Endothelial cell (in vitro differentiated cells): ENCODE results near the gene HSD3B1. TPM values are rescaled to one million over a fixed set of nuclear protein-coding genes. Genes with fewer than 3 reads are reported as not detected.
"Not testable (repeated sequence)": the region's sequence is repeated elsewhere in the genome, so short reads cannot be mapped to it uniquely, and the experiment has no call there.

Experiments
- DNase-seq: peaks from one replicate; pipeline ENCODE4 v3.0.0; 2021; ENCODE audit warnings: low spot score
- H3K27ac Mint-ChIP-seq: one replicate; pipeline ENCODE4 v1.8.0; 2021; ENCODE audit warnings: mixed read lengths, inconsistent platforms; ENCODE audit not compliant: unreplicated experiment
- H3K27me3 Mint-ChIP-seq: one replicate; pipeline ENCODE4 v1.8.0; 2021; ENCODE audit warnings: mild to moderate bottlenecking, moderate library complexity, mixed read lengths, inconsistent platforms; ENCODE audit not compliant: unreplicated experiment
- H3K36me3 Mint-ChIP-seq: one replicate; pipeline ENCODE4 v1.8.0; 2021; ENCODE audit warnings: mild to moderate bottlenecking, low read depth, mixed read lengths, inconsistent platforms; ENCODE audit not compliant: unreplicated experiment
- H3K4me1 Mint-ChIP-seq: one replicate; pipeline ENCODE4 v1.8.0; 2021; ENCODE audit warnings: mild to moderate bottlenecking, mixed read lengths, inconsistent platforms; ENCODE audit not compliant: unreplicated experiment
- H3K4me3 Mint-ChIP-seq: one replicate; pipeline ENCODE4 v1.8.0; 2021; ENCODE audit warnings: mild to moderate bottlenecking, mixed read lengths, inconsistent platforms; ENCODE audit not compliant: unreplicated experiment
- H3K9me3 Mint-ChIP-seq: one replicate; pipeline ENCODE4 v1.8.0; 2021; ENCODE audit warnings: mixed read lengths, inconsistent platforms; ENCODE audit not compliant: unreplicated experiment
- CTCF ChIP-seq: fragments of 200-600 bp; sonication (generic); IDR thresholded peaks from one replicate; pipeline ENCODE4 v1.5.0; 2021; ENCODE audit warnings: antibody characterized with exemption; ENCODE audit not compliant: unreplicated experiment
- total RNA-seq: library from RNA; stranded (reverse); fragmentation: NEBNext Ultra II Directional; extraction: Animal tissue kit (Norgen Biotek cat#: 25700); gene quantifications from one replicate; pipeline ENCODE4 v1.2.1, GENCODE V29; 2021; ENCODE audit not compliant: unreplicated experiment

HSD3B1 gene
- total RNA-seq, 1 donor from 2014 or later: not detected

GRCh38 chr1:119549719-119550132 is 42.7 kb downstream of the HSD3B1 start:
- Mint-ChIP-seq H3K36me3 (no peaks in the 10 kb centered on the region), H3K27ac (no peak overlapping the region), H3K9me3 (no peaks in the 10 kb centered on the region), H3K4me3 (no peak overlapping the region), H3K27me3 (peaks cover 2% of the 10 kb centered on the region), H3K4me1 (peaks cover 6% of the 10 kb centered on the region)
- peak; percentile 77 for DNase-seq
- peak; percentile 29 for TF ChIP-seq CTCF

- Mint-ChIP-seq H3K9me3 (no peaks in the 10 kb centered on the region), H3K4me1 (peaks cover 6% of the 10 kb centered on the region), H3K4me3 (no peak overlapping the region), H3K27ac (no peak overlapping the region), H3K27me3 (peaks cover 2% of the 10 kb centered on the region), H3K36me3 (no peaks in the 10 kb centered on the region)
- DNase-seq: no peak
- TF ChIP-seq CTCF: no peak
Measured at GRCh38 chr1:119550381-119550780, 43.4 kb downstream of the HSD3B1 start.

- Mint-ChIP-seq H3K4me1 (peaks cover 6% of the 10 kb centered on the region), H3K36me3 (no peaks in the 10 kb centered on the region), H3K9me3 (no peaks in the 10 kb centered on the region), H3K27me3 (peaks cover 2% of the 10 kb centered on the region), H3K4me3 (no peak overlapping the region), H3K27ac (no peak overlapping the region)
- no peak for DNase-seq
- no peak for TF ChIP-seq CTCF
Measured at GRCh38 chr1:119551218-119551617, 44.2 kb downstream of the HSD3B1 start.

GRCh38 chr1:119552656-119553055 is 45.6 kb downstream of the HSD3B1 start:
- H3K27ac Mint-ChIP-seq, H3K4me1 Mint-ChIP-seq: not testable (repeated sequence)

GRCh38 chr1:119553302-119554071 is 46.5 kb downstream of the HSD3B1 start:
- not testable (repeated sequence) for H3K4me1 Mint-ChIP-seq, DNase-seq, H3K27me3 Mint-ChIP-seq, H3K27ac Mint-ChIP-seq, H3K4me3 Mint-ChIP-seq, H3K36me3 Mint-ChIP-seq, H3K9me3 Mint-ChIP-seq

More at GRCh38 chr1:119552656-119553055, 45.6 kb downstream of the HSD3B1 start:
- H3K27me3 Mint-ChIP-seq, DNase-seq, H3K4me3 Mint-ChIP-seq, H3K9me3 Mint-ChIP-seq, H3K36me3 Mint-ChIP-seq: not testable (repeated sequence)

GRCh38 chr1:119554183-119554582 is 47.2 kb downstream of the HSD3B1 start:
- DNase-seq: no peak
- H3K4me1 Mint-ChIP-seq: peaks cover 6% of the 10 kb centered on the region
- no peaks in the 10 kb centered on the region for H3K36me3 Mint-ChIP-seq
- no peaks in the 10 kb centered on the region for H3K27me3 Mint-ChIP-seq
- no peak overlapping the region for H3K4me3 Mint-ChIP-seq
- no peak for TF ChIP-seq CTCF
- H3K9me3 Mint-ChIP-seq: no peaks in the 10 kb centered on the region
- H3K27ac Mint-ChIP-seq: no peak overlapping the region
